NOMO-1 treated with DMSO at 0.1 percent for 48 hours (cell line): ENCODE results near the gene FBLN5.
A peak's percentile ranks its signal among the peaks of the same experiment; 100 is the strongest.

Source experiments
- DNase-seq: peaks from one replicate; lab custom pipeline; 2025; ENCODE audit not compliant: unreplicated experiment; lab: John Stamatoyannopoulos, UW

The FBLN5 gene, protein sequence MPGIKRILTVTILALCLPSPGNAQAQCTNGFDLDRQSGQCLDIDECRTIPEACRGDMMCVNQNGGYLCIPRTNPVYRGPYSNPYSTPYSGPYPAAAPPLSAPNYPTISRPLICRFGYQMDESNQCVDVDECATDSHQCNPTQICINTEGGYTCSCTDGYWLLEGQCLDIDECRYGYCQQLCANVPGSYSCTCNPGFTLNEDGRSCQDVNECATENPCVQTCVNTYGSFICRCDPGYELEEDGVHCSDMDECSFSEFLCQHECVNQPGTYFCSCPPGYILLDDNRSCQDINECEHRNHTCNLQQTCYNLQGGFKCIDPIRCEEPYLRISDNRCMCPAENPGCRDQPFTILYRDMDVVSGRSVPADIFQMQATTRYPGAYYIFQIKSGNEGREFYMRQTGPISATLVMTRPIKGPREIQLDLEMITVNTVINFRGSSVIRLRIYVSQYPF

DNA sequence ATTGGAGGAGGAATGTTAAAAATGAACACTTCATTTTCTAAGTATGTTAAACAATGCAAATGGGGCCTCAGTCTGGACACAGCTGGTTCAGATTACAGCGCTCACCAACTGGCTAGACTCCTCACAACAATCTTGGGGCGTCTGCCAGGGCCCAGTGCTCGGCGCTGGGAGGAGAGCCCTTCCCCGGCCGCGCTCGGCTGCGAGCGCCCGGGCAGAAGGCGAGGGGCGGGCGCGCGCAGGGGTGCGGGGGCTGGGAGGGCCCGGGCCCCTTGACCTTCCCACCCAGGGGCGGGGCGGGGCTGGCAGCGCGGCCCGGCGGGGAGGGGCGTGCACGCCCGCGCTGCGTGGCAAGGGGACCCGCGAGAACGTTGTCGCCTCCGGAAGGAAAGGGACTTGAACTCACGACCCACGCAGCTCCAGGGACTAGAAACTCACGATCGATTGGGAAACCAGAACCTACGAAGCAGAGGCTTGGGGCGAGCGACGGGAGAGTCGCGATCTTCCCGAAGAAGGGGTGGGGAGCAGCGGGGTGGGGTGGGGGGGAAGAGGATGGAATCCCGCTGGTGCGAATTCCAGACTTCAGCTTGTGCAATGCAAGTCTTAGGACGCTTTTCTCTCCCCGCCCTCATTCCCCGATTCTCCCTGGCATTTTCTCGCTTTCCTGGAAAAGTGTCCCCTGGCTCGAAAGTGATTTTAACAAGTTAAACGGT lies at the start of gene FBLN5:
FBLN5 (minus strand) TSS at position 220 of the 710 bp plus-strand sequence. CDS start 465 bp downstream, outside the sequence.
- no peak for DNase-seq

- peak; percentile 30 for DNase-seq
Measured at GRCh38 chr14:91996948-91997371, 49.5 kb upstream of the FBLN5 start.

DNA sequence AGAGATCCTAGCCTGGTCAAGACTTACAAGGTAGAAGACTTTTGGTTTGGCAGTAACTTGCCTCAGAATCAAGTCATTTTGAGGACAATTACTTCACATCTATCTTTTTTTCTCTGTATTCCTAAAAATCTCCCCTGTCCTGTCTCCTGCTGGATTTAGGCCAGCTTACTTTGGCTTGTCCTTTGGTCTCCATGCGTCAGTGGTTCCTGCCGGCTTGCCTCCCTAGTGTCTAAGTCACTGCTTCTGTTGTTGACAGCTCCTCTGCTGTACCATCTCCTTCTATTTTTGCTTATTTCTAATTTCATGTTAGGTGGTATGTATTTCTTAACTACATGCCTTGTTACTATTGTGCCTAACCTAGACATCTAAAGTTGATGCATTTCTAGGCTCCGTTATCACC lies 39.7 kb upstream of the FBLN5 start:
- DNase-seq, result no peak

GRCh38 chr14:91985521-91986255 lies 38.2 kb upstream of the FBLN5 start:
- DNase-seq, result peak; percentile 78

- no peak for DNase-seq
Measured at GRCh38 chr14:91985008-91985407, 37.5 kb upstream of the FBLN5 start.

DNA sequence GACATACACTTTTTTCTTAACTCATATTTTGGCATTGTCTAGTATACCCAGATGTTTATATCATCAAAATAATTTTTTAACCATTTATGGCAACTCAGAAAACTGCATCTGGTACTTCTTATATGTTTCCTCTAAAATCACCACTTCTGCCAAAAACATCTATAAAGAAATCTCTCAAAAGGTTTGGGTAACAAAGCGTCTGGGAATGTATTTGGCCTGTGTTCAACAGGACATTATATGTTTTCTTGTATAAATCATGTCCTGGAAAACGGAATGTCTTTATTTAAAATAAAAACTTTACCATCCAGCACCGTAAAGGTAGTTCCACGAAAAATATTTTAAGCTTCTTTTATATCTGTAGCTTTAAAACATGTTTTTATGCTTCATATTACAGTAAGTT lies 36.1 kb upstream of the FBLN5 start:
- DNase-seq, result no peak

- DNase-seq, result peak; percentile 70
Measured at GRCh38 chr14:91980157-91980556, 32.7 kb upstream of the FBLN5 start.

- no peak for DNase-seq
Measured at GRCh38 chr14:91977884-91978283, 30.4 kb upstream of the FBLN5 start.

- no peak for DNase-seq
Measured at GRCh38 chr14:91975763-91976162, 28.3 kb upstream of the FBLN5 start.

DNA sequence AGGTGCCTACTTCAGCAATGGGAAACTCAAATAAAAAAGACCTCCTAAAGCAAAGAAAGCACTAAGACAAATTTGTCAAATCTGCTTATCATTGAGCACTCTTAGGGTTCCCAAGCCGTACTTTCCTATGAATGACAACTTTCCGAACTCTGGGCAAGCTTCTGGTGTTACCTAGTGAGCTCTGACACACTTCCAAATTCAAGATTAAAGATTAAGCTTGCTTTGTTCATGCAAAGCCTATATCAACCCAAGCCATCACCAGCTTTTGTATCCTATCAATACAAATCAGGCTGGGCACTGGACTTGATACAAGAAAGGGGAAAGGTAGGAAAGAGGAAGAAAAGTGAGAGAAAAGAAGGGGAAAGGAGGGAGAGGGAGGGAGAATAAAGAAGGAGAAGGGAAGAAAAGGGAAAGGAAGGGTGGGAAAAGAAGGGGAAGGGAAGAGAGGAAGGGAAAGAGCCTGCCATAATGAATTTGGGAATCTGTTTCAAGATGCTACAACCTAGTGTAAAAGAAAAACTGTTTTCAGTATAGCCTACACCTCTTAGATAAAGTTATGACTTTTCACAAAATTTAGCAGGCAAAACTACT lies 23.8 kb upstream of the FBLN5 start:
- no peak for DNase-seq

GRCh38 chr14:91968280-91968679 lies 20.8 kb upstream of the FBLN5 start:
- no peak for DNase-seq

DNA sequence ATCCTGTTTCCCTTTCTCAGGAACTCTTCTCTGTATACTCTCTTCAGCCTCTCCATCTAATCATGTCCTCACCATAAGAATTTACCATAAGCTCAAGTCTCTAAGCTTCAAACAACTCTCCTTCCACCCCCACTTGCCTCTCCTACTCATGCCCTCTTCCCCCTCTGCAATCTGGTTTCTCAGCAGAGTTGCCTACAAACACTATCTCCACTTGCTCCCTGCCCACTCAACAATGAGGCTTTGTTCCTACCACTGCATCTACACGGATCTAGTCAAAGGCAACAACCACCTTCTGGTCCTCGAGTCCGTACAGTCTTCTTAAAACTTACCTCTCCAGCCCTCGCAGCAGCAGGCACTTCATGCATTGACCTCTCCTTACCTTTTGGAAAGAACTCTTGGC lies 17.2 kb upstream of the FBLN5 start:
- no peak for DNase-seq

DNA sequence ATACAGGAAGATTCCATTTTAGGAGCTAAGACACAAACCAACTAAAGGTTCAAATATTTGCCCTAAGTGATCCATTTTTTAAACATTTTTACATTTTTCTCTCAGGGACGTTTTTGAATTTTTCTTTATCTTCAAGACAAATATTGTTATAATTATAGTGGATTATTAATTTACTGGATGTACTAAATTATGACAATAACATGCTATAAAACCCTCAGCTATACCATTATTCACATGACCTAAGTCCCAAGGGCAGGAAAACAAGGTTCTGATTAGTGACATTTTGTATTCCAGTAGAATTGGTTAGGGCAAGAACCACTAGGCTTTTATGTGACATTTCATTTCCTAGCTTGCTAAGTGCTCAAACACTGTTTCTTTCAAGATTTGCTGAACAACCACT lies 16.5 kb upstream of the FBLN5 start:
- DNase-seq, result no peak

DNA sequence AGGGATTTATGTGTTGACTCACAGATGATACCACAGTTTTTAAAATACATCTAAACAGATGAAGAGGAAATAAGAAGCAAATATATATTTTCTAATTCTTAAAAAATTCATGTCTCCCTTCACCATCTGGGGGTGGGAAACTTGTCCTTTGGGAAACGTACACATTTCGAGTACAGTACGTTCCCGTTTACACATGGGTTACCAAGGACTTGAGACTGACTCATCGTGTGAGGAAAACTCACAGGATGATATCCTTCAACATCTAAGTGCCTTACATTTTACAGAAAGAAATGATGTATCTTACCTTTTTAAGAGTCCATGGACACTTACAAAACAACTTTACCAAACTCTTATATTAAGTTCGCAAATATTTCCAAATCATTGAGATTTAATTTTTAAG lies 16.0 kb upstream of the FBLN5 start:
- DNase-seq, result no peak

GRCh38 chr14:91961297-91962220 lies 14.1 kb upstream of the FBLN5 start:
- DNase-seq, result no peak

DNA sequence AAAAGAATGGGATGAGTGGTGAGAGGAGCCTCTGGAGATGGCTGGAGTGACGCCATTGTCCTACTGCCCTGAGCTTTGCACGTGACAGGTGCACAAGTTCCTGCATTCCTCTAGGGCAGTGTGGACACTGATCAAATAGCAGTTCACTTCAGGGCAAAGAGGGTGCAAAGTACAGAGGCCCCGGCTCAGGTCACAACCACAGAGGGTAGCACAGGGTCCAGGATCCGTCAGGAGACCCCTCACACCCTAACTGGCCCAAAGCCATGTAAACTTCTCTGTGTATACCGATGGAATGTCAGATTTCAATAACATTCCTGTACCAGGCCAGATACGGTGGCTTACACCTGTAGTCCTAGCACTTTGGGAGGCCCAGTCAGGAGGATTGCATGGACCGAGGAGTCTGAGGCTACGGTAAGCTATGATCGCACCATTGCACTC lies 10.4 kb upstream of the FBLN5 start:
- no peak for DNase-seq

DNA sequence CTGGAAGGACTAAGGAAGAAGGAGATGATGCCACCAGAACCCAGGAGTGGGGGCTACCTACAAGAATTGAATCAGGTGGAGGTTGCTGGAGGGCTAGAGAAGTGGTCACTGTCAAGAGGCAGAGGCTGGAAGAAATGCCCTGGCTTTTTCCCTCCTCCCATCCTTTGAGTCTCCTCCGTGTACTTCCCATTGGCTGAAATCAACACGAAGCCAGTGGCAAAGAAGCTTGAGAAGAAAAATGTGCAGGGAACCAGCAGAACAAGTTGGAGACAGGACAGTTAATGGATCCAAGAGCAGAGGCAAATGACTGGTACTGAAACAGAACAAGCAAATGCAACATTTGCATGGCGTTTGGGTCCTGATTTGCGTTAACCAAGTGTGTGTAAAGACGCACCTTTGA lies 9.1 kb upstream of the FBLN5 start:
- no peak for DNase-seq

GRCh38 chr14:91955168-91955567 lies 7.7 kb upstream of the FBLN5 start:
- no peak for DNase-seq

- DNase-seq, result no peak
Measured at GRCh38 chr14:91953170-91953985, 5.9 kb upstream of the FBLN5 start.
